Neural cell (in vitro differentiated cells): ENCODE results near the gene EFEMP1. TPM values are rescaled to one million over a fixed set of nuclear protein-coding genes. Genes with fewer than 3 reads are reported as not detected.

Experiments
- H2AFZ ChIP-seq: fragments of 200-600, 300-800 bp; sonication (generic), shearing (Covaris generic); 2 replicates; pipeline ENCODE4 v1.6.0; 2014; ENCODE audit warnings: low read depth, mild to moderate bottlenecking, antibody characterized with exemption, low read length, moderate library complexity
- H3F3A ChIP-seq: fragments of 200-600 bp; shearing (Covaris generic); 2 replicates; pipeline ENCODE4 v1.6.1; 2016; ENCODE audit warnings: mild to moderate bottlenecking, moderate library complexity, mixed read lengths, antibody characterized with exemption, low read length; ENCODE audit not compliant: insufficient read depth, poor library complexity, severe bottlenecking
- H3K27ac ChIP-seq: fragments of 200-600, 300-800 bp; sonication (generic), shearing (Covaris generic); 2 replicates; pipeline ENCODE4 v1.5.1; 2014; ENCODE audit warnings: mild to moderate bottlenecking, low read length, moderate library complexity
- H3K27me3 ChIP-seq: fragments of 300-800, 200-600 bp; sonication (generic), shearing (Covaris generic); 2 replicates; pipeline ENCODE4 v1.6.0; 2014; ENCODE audit warnings: mild to moderate bottlenecking, low read depth, low read length, moderate library complexity; ENCODE audit not compliant: insufficient read depth
- H3K36me3 ChIP-seq: fragments of 300-800, 200-600 bp; sonication (generic), shearing (Covaris generic); 2 replicates; pipeline ENCODE4 v1.5.1; 2014; ENCODE audit warnings: mild to moderate bottlenecking, antibody characterized with exemption, low read length, moderate library complexity; ENCODE audit not compliant: insufficient read depth
- H3K4me2 ChIP-seq: fragments of 300-800, 200-600 bp; sonication (generic), shearing (Covaris generic); 2 replicates; pipeline ENCODE4 v1.6.0; 2014; ENCODE audit warnings: mild to moderate bottlenecking, low read length
- H3K4me3 ChIP-seq: fragments of 300-800, 200-600 bp; sonication (generic), shearing (Covaris generic); 2 replicates; pipeline ENCODE4 v1.5.1; 2014; ENCODE audit warnings: mild to moderate bottlenecking, low read length, moderate library complexity
- H3K79me2 ChIP-seq: fragments of 200-600 bp; shearing (Covaris generic); replicated peaks from 2 replicates; pipeline ENCODE4 v1.6.0; 2014; ENCODE audit warnings: mild to moderate bottlenecking, low read length, moderate library complexity; ENCODE audit not compliant: insufficient read depth
- H3K9ac ChIP-seq: fragments of 300-800, 200-600 bp; sonication (generic), shearing (Covaris generic); 2 replicates; pipeline ENCODE4 v1.6.1; 2016; ENCODE audit warnings: mild to moderate bottlenecking, low read length, mixed read lengths
- H3K9me2 ChIP-seq: fragments of 200-600 bp; shearing (Covaris generic); 2 replicates; pipeline ENCODE4 v1.6.1; 2016; ENCODE audit warnings: mild to moderate bottlenecking, low read length, mixed read lengths; ENCODE audit not compliant: insufficient read depth
- H3K9me3 ChIP-seq: fragments of 200-600, 300-800 bp; sonication (generic), shearing (Covaris generic); 2 replicates; pipeline ENCODE4 v1.6.1; 2016; ENCODE audit warnings: mild to moderate bottlenecking, mixed run types, low read length, moderate library complexity, mixed read lengths
- H4K20me1 ChIP-seq: fragments of 200-600 bp; shearing (Covaris generic); 2 replicates; pipeline ENCODE4 v1.6.1; 2016; ENCODE audit warnings: mild to moderate bottlenecking, mixed run types; ENCODE audit not compliant: insufficient read depth
- EP300 ChIP-seq: fragments of 450-650 bp; conservative IDR thresholded peaks from 2 replicates; pipeline ENCODE4 v1.6.1; 2014; ENCODE audit warnings: antibody characterized with exemption, mild to moderate bottlenecking, moderate library complexity; ENCODE audit not compliant: poor library complexity, severe bottlenecking
- EZH2 ChIP-seq: fragments of 200-600, 300-800 bp; shearing (Covaris generic), sonication (generic); IDR thresholded peaks from 2 replicates; pipeline ENCODE4 v1.6.1; 2014; ENCODE audit warnings: antibody characterized with exemption, low read length, borderline replicate concordance, mild to moderate bottlenecking; ENCODE audit not compliant: insufficient read depth, poor library complexity, severe bottlenecking
- MXI1 ChIP-seq: fragments of 450-650 bp; conservative IDR thresholded peaks from 2 replicates; pipeline ENCODE4 v1.6.1; 2014; ENCODE audit warnings: antibody characterized with exemption, mild to moderate bottlenecking; ENCODE audit not compliant: poor library complexity, severe bottlenecking
- POLR2AphosphoS5 ChIP-seq: IDR thresholded peaks from 2 replicates; pipeline ENCODE4 v1.6.1; 2012
- RAD21 ChIP-seq: fragments of 450-650 bp; conservative IDR thresholded peaks from 2 replicates; pipeline ENCODE4 v1.6.1; 2014; ENCODE audit warnings: antibody characterized with exemption, mild to moderate bottlenecking, moderate library complexity
- SMC3 ChIP-seq: fragments of 450-650 bp; conservative IDR thresholded peaks from 2 replicates; pipeline ENCODE4 v1.6.1; 2014; ENCODE audit warnings: antibody characterized with exemption, mild to moderate bottlenecking, moderate library complexity; ENCODE audit not compliant: poor library complexity
- TAF1 ChIP-seq: IDR thresholded peaks from 2 replicates; pipeline ENCODE4 v1.6.1; 2012; ENCODE audit warnings: low read depth
- polyA plus RNA-seq: library from polyadenylated mRNA; depleted of rRNA; stranded (reverse); fragments of >200 nt; gene quantifications from 2 replicates; pipeline ENCODE4 v1.2.3, GENCODE V29; 2014
- TF ChIP-seq, protein P1 (sequence below): fragments of 450-650 bp; IDR thresholded peaks from 2 replicates; pipeline ENCODE4 v1.5.1; 2014; ENCODE audit warnings: antibody characterized with exemption, mild to moderate bottlenecking, moderate library complexity; ENCODE audit not compliant: poor library complexity, severe bottlenecking
- TF ChIP-seq, protein P2 (sequence below): IDR thresholded peaks from 2 replicates; pipeline ENCODE4 v1.6.1; 2012; ENCODE audit warnings: borderline replicate concordance

Gene EFEMP1
- polyA plus RNA-seq, 1 donor from 2014 or later: 2.7 TPM

DNA sequence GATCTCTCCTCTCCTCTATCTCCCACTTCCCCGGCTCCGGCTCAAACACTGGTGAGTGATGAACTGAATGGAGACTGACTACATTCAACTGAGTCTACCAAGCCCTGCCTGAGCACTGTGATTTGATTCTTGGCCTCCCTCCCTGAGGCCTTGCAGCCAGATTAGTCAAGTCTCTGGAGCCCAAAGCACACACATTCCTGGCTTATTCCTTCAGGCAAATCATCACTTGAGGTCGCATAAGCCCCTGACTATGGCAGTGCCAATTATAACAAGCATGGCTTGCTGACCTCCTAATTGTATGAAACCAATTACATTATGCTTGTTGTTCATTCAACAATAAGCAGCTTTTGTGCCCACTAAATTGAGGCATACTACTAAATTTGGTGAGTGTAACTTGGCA, 34.6 kb downstream of the EFEMP1 start:
- Histone ChIP-seq H3K9ac (no peak overlapping the region), H3K4me2 (no peak overlapping the region)

DNA sequence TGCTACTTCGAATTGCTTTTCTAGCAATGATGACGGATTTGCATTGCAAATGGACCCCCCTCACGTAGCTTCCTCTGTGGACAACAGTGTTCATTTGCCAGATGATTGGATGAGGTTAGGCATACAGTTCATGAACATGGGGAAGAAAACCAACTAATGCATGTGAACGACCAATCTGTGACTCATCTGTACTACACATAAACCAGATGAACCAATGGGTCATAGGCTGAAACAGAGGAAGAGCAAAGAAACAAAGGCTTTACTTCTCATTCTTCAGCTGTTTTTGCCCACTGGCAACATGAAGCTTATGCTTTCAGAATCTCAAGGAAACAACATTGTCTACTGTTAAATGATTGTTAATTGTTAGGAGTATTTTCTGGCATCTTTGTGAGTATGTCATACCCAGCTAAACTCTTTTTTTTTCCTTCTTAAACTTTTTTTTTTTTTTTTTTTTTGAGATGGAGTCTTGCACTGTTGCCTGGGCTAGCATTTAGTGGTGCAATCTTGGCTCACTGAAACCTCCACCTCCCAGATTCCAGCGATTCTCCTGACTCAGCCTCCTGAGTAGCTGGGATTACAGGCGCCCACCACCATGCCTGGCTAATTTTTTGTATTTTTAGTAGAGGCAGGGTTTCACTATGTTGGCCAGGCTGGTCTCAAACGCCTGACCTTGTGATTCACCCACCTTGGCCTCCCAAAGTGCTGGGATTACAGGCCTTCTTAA, 35.5 kb downstream of the EFEMP1 start:
- Histone ChIP-seq H3K4me3 (no peak overlapping the region), H2AFZ (no peak overlapping the region), H3K9ac (no peak overlapping the region), H3K27ac (no peak overlapping the region), H3K27me3 (no peaks in the 10 kb centered on the region), H3F3A (no peaks in the 10 kb centered on the region), H3K79me2 (no peaks in the 10 kb centered on the region), H3K4me2 (no peak overlapping the region), H3K9me3 (no peaks in the 10 kb centered on the region), H3K9me2 (no peaks in the 10 kb centered on the region), H3K36me3 (no peaks in the 10 kb centered on the region), H4K20me1 (no peaks in the 10 kb centered on the region)
- TF ChIP-seq, protein P1, sequence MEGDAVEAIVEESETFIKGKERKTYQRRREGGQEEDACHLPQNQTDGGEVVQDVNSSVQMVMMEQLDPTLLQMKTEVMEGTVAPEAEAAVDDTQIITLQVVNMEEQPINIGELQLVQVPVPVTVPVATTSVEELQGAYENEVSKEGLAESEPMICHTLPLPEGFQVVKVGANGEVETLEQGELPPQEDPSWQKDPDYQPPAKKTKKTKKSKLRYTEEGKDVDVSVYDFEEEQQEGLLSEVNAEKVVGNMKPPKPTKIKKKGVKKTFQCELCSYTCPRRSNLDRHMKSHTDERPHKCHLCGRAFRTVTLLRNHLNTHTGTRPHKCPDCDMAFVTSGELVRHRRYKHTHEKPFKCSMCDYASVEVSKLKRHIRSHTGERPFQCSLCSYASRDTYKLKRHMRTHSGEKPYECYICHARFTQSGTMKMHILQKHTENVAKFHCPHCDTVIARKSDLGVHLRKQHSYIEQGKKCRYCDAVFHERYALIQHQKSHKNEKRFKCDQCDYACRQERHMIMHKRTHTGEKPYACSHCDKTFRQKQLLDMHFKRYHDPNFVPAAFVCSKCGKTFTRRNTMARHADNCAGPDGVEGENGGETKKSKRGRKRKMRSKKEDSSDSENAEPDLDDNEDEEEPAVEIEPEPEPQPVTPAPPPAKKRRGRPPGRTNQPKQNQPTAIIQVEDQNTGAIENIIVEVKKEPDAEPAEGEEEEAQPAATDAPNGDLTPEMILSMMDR: no peak
- TF ChIP-seq, protein P2, sequence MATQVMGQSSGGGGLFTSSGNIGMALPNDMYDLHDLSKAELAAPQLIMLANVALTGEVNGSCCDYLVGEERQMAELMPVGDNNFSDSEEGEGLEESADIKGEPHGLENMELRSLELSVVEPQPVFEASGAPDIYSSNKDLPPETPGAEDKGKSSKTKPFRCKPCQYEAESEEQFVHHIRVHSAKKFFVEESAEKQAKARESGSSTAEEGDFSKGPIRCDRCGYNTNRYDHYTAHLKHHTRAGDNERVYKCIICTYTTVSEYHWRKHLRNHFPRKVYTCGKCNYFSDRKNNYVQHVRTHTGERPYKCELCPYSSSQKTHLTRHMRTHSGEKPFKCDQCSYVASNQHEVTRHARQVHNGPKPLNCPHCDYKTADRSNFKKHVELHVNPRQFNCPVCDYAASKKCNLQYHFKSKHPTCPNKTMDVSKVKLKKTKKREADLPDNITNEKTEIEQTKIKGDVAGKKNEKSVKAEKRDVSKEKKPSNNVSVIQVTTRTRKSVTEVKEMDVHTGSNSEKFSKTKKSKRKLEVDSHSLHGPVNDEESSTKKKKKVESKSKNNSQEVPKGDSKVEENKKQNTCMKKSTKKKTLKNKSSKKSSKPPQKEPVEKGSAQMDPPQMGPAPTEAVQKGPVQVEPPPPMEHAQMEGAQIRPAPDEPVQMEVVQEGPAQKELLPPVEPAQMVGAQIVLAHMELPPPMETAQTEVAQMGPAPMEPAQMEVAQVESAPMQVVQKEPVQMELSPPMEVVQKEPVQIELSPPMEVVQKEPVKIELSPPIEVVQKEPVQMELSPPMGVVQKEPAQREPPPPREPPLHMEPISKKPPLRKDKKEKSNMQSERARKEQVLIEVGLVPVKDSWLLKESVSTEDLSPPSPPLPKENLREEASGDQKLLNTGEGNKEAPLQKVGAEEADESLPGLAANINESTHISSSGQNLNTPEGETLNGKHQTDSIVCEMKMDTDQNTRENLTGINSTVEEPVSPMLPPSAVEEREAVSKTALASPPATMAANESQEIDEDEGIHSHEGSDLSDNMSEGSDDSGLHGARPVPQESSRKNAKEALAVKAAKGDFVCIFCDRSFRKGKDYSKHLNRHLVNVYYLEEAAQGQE: no peak
- TF ChIP-seq EZH2 (no peak), TAF1 (no peak), EP300 (no peak), MXI1 (no peak), POLR2AphosphoS5 (no peak)

More for the DNA sequence above, 34.6 kb downstream of the EFEMP1 start:
- Histone ChIP-seq H3K9me3 (no peaks in the 10 kb centered on the region), H3K36me3 (no peaks in the 10 kb centered on the region), H4K20me1 (no peaks in the 10 kb centered on the region), H3K9me2 (no peaks in the 10 kb centered on the region), H3K79me2 (no peaks in the 10 kb centered on the region), H2AFZ (no peak overlapping the region), H3K27ac (no peak overlapping the region), H3K27me3 (no peaks in the 10 kb centered on the region), H3K4me3 (no peak overlapping the region), H3F3A (no peaks in the 10 kb centered on the region)
- TF ChIP-seq, protein P2: no peak
- TF ChIP-seq MXI1: no peak
- TF ChIP-seq, protein P1: no peak
- TF ChIP-seq RAD21: no peak
- no peak for TF ChIP-seq EP300
- TF ChIP-seq EZH2: no peak
- no peak for TF ChIP-seq POLR2AphosphoS5
- TF ChIP-seq SMC3: no peak
- no peak for TF ChIP-seq TAF1
